GM18909 (cell line): ENCODE data around the gene COL5A2.

Source experiments
- ATAC-seq: cut with Tn5 transposase; IDR thresholded peaks from one replicate; pipeline ENCODE4 v1.9.1; 2021; ENCODE audit warnings: mild to moderate bottlenecking; ENCODE audit not compliant: unreplicated experiment, poor library complexity

Gene COL5A2

DNA sequence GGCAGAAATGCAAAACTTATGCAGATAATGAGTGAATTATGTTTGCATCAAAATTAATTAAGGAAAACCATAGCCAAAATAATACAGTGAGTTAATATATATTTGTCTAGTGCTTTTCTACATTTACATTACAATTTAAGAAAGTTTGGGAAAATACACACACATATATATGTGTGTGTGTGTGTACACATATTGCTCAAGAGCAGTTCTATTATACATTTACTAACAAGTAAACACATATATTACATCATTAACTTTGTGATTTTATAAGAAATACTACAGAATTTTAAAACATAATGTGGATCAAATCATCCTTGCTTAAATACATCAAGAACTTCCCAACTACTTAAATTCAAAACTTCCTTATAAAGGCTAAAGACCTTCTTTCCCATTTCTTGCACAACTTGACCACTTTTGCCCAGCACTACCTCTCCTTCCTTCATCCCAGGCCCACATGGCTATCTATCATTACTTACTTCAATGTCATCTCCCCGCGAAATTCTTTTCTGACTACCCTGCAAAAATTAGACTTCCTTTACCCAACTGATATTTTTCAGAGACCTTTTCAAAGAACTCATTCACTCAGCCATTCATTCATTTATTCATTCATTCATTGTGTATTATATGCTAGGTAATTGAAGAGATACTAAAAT lies 68.4 kb downstream of the COL5A2 start:
- ATAC-seq = no peak

DNA sequence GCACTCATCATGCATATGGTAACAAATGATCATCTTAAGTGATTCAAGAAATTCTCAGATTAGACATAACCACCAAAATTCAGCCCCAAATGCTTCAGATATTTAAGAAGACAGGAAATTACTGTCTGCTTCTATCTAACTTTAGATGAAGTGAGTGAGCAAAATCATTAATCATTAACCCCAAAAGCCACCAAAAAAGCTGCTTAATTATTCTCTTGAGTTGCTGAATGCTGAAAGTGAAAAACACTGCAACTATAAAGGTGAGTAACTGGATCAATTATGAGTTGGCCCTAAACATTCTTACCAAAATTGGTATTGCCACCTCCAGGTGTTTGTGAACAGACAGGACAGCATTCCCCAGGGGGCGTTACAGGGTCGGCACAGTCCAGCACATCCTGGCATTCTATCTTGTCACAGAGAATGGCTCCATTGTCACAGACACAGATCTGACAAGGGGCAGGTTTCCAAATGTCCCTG lies 69.6 kb downstream of the COL5A2 start:
- peak; percentile 95 for ATAC-seq

DNA sequence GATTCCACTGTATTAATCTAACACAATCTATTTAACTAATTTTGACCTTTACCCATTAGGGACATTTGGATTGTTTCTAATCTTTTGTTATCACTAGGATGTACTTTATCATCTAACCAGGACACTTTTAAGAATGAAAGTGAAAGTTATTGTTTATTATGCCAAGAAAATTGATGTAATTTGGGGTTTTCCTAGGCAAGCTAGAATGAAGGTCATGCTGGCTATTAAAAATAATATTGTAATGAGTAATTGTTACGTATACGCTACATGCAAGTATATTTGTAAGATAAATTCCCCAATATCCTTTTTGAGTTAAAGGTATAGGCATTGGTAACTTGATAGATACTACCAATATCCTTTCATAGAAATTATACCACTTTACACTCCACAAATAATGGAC lies 74.6 kb downstream of the COL5A2 start:
- ATAC-seq = no peak

DNA sequence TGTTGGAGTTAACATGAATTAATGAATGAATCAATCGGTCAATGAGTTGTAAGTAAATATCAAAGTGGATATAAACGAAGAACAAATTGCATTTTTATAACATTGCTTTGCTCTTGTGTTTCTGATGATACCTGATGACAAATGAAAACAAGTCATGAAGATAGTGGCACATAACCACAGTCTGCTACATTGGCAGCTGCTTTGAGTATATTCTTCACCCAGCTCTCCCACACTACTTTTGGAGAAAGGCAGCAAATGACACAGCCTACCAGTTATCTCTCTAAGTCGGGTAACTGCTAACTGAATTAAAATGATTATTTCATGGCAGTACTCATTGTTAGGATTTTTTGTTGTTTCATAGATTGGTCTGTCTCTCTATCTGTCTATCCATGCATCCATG lies 76.8 kb downstream of the COL5A2 start:
- ATAC-seq = no peak

DNA sequence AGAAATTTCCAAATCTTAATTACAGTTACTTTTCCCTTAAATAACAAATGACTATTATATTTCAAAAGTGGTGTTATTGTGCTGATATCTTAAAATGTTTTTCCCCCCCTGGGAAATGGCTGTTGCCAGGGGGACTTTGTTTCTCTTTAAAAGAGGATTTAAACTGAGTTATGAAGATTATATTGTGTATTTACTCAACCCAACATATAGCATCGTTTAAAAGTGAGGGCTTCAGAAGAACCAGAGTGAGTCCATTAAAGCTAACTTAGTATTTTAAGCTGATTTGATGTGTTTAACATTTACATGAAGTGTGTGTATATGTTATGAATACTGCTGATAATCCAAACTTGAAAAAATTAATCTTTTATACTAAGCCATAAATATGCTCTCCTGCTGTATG lies 81.6 kb downstream of the COL5A2 start:
- ATAC-seq = no peak

DNA sequence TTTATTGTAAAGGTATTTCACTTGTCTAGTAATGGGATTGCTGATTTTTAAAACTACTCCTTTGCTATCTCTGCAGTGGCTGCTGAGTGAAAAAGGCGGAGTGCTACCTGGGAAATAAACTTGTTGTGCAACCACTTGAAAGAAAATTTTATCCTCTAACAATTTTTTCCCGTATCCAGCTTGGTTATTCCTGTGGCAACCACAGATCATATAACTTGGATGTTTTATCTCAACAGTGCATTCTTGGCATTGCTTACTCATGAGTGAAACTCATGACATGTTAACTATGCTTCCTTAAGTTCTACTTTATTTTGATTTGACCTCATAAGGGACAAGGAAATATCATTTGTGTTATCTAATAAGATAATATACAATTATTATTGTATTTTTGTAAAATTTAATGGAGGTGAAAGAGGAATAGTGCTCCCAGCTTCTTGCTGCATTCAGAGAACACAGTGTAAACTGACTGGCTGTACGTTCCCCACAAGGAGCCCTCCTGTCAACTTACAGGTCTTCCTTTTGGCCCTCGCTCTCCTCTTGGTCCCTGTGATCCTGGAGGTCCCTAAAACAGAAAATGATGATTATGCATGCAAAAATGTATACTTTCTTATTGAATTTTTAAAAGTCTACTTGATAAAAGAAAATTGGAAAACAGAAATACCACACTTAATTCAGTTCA lies 82.7 kb downstream of the COL5A2 start:
- ATAC-seq = no peak

DNA sequence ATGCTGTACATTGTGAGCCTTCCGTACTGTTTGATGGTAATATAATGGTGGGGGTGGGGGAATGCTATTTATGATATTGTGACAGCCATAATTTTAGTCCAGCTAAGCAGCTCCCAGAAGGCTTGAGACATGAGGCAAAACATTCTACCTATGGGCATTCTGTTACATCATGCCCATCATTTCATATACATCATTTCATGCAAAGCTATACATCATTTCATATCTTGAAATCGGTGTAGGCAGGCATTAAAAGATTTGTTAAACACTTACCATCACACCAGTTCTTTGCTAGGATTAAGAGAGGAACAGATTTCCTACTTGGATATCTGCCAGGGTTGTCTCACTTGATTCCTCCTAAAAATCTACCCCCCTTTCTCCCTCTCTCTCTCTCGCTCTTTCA lies 84.5 kb downstream of the COL5A2 start:
- no peak for ATAC-seq

DNA sequence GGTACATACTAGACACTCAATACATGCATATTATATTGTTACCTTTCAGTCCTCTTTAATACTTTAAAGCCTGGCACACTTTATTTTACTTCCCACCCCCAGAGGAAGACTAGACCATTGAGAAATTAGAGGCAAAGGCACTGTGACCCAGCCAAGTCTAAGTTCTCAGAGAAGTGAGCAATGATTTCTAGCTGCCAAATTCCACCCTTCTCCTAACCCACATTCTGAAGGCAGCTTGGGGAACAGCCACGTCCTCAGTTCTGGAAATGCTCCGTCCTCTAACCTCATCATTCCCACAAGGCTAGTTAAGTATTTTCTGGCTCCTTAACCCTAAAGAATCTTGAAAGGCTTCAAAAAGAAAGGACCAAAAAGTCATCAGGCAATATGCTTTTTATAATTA lies 86.6 kb downstream of the COL5A2 start:
- no peak for ATAC-seq

DNA sequence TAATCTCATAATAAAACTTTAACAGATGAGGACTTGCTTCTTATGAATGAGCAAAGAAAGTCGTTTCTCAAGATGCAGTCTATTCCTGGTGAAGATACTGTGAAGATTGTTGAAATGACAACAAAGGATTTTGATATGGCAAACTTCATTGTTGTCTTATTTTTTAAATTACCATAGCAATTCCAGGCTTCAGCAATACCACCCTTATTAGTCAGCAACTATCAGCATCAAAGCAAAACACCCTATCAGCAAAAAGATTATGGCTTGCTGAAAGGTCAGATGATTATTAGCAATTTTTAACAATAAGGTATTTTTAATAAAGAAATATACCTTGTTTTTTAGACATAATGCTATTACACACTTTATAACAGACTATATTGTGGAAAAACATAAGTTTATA lies 88.3 kb downstream of the COL5A2 start:
- no peak for ATAC-seq

DNA sequence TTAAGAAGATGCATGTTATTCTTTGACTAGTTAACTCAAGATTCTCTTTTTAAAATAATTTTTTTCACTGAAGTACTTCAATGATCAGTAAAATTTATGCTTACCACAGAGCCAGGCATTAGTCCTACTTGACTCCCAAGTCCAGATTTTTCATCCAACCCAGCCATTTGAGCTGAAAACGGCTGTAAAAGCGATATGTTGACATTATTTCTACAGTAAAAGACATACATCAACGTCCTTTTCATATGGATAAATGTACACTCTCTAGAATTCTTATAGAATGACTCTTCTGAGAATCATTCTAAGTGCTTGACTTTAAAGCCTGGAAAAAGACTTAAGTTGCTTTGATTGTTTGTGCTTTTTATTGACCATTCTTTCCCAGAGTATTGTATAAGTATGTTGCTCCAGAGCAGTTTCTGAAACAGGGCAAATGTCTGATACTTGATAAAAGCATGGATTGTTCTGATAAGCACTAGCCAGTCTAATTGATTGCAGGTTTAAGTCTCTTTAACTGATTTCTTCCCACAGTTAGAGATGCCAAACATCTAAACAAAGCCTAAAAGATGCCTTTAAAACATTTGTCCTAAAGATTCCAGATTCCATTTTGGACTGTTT lies 90.9 kb downstream of the COL5A2 start:
- ATAC-seq = no peak

DNA sequence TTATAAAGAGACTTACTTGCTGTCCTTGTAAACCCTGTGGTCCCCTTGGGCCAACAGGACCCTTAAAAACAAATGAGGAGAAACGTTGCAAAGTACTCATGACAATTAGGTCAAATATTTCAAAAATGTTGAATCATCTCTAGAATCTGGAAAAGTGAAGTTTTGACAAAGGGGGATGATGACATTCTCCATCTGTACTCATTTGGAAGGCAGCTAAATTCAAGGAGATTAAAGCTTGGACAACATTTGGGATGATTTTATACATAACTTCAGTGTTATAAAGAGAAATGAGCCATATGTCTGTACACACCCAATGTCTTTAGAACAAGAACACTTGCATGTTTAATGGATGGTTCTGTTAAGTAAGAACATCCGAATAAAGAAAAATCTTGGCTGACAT lies 92.9 kb downstream of the COL5A2 start:
- no peak for ATAC-seq

DNA sequence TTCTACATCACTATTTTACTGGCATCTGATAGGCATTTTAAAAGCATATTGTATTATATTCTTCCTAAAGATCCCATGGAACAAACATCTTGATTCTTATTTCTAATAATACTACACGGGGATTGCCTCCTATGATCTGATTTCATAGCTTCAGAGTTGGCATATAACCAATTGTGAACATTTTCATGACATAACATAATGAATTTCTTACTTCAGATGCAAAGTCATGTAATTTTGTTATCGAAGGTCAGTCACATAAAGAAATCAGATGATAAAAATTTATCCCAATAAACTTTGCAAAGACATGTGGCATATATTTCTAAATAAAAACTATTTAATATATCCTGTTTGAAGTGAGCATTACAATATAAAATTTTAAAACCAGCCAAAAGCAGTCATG lies 93.3 kb downstream of the COL5A2 start:
- ATAC-seq = no peak

DNA sequence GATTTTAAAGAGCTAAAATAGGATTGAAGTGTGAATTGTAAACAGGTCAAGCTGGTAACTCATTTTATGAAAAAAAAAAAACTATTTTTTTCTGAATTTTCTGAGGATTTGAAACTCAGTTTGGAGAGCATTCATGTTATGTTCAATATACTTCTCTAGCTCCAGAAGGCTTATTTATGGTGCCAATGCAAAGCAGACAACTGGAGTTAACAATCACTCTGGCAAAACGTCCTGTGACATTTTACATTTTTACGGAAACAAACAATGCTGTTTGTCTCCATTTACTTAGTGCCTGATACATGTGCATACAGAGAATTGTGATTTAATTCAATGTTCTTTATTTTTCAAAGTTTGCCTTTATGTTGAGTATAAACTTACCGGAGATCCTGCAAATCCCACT lies 96.0 kb downstream of the COL5A2 start:
- ATAC-seq = no peak

DNA sequence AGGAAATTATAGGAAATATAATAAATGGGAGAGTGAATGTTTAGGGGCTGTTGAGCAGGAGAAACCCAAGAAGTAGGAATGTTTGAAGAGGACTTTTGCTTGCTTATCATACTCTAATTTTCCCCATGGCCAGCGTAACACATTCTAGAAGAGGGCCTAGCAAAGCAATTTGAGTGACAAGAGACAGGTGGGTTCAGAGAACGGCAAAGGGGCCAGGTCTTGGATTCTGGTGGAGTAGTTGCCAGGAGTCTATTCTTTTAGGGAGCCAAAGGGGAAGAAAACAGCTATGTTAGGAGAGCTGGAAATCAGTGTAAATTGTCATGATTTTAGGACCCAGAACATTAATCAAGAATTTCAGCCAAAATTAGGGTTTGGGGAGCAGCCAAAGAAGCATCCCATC lies 96.5 kb downstream of the COL5A2 start:
- no peak for ATAC-seq

DNA sequence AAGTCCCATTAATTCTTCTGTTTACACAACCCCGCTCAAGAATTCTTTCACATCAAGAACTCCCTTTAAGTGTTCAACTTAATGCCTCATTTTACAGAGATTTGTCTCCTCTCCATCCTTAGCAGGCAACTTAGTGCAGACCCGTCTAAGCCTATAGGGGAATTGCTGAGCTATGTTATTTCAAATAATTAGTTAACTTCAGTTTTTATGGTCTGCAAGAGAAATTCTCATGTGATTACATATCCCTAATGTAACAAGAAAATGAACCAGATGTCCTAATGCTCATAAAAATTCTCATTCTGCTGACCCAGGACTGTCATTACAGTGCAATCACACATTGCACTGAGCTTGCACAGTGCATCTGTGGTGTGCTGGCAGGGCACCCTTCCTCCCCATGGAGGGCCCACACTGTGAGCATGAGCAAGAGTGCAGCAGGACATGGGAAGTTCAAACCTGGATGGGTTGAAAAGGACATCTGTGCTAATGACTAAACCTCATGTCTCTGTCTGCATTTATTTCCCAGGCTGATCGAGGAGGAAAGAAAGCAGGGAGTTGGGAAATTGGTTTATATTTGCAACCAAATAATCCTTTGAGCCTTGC lies 97.1 kb downstream of the COL5A2 start:
- no peak for ATAC-seq

DNA sequence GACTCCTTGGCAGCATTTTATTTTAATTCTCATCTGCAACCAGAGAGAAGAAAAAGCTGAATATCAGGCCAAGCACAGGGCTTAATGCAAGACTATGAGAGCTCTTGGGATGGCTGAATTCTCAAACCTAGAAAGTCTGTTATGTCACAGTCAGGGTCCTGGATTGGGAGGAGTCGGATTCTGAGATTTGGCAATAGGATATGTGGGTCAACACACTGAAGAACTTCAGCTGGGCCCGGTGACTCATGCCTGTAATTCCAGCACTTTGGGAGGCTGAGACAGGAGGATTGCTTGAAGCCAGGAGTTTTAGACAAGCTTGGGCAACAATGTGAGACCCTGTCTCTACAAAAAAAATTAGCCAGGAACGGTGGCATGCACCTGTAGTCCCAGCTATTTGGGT lies 103.0 kb downstream of the COL5A2 start:
- ATAC-seq = no peak

DNA sequence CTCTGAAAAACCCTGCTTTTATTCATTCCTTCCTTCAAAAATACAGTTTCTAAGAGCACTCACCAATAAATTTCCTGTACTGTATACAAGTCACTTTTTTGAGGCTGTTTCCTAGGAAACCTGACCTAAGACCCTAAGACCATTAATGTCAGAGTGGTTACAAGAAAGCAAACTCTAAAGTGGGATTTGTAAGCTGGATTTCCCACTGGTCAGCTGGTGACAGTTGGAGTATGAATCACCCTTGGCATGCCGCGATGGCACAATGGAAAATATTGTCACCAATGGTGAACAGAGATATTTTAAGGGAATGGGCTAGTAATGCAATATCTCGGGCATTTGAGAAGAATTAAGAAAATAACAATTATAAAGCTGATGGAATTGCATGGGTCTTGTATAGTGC lies 103.4 kb downstream of the COL5A2 start:
- ATAC-seq = no peak

DNA sequence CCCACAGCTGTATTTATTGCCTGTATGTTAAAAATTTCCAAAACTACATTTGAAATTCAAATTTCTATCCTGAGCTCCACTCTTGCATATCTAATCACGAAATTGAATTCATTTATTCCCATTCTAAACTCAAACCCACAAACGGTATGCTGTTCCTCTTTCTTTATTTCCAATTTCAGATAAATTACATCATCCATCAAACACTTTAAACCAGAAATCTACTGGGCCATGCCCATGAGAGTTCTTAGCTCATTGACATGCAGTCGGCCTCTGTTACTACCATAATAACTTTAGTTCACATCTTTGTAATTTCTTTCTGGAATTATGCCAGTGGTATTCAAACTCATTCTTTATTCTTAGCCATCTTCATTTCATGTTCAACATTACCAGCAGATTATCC lies 105.1 kb downstream of the COL5A2 start:
- no peak for ATAC-seq

DNA sequence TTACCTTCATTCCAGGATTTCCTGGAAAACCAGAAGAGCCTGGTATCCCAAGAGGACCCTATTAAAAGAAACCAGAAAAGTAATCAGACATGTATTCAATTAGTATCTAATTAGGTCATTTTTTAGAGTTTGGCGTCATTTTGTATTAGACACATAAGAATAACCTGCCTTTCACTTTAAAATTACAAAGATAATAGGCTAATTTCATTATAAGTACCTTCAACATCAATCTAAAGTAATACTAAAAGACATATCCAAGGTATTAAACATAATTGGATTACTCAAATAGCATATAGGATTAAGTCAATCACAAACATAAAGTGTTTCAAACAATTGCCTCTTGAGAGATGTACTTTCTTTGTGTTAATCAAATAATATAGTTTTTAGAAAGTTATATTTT lies 107.5 kb downstream of the COL5A2 start:
- ATAC-seq = no peak

DNA sequence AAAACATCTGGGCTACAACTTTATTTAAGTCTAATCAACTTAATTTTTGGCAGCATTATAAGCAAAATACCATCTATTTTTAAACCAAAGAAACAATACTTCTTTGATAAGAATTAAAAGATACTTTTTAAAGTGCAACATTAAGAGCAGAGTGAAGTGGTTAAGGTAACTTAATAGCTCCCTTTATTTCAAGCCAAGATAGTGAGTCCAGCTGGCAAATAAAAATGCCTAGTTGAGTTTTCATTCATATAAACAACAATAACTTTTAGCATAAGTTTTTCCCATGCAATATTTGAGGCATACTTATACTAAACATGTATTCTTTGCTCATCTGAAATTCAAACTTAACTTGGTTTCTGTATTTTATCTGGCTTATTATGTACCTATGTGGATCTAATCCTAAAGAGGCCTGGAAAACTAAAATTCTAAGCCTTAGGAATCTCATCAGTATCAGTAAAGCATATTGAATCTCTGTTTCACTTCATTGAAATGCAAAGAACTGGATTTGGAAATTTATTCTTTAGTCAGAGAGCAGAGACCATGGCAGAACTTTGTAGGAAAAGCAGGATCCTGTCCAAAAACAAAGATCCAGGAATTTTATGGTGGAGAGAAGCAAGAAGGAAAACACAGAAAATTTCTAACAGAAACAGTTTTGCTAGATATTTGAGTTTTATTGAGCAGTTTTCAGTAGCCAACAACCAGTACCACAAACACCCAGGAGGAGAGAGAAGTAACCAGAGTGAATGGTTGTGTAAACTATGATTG lies 109.5 kb downstream of the COL5A2 start:
- no peak for ATAC-seq

DNA sequence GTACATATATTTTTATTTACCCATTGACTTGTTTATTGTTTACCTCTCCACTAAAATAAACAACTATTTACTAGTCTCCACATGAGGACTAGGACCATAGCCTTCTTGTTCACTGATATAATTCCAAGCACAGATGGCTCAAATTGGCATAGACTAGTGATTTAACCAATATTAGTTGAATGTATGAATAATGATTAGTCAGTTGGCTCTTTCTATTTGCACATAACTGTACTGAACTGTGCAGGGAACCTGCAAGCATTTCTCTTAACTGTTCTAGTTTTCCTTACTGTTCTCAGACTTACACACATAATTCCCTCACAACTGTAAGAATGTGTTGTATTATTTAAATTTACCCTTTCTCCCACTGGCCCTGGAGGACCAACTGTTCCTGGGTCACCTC lies 113.5 kb downstream of the COL5A2 start:
- no peak for ATAC-seq
